ENCODE results near the gene GPR157.
"Not testable (repeated sequence)": the region's sequence is repeated elsewhere in the genome, so short reads cannot be mapped to it uniquely, and the experiment has no call there.

The GPR157 gene

GRCh38 chr1:9149837-9150581 lies 21.1 kb upstream of the GPR157 start:
- H3K9me3 ChIP-seq, result no peaks in the 10 kb centered on the region
- H3K27ac ChIP-seq, result peak overlapping the region; percentile 65
- H3K4me1 ChIP-seq, result peaks cover 33% of the 10 kb centered on the region
- TF ChIP-seq Cebpa-rat (IDR thresholded peaks at IDR 0.05), result no peak
- H3K4me3 ChIP-seq, result 0 out of 2 replicates have a peak overlapping the region, but pooled peaks have one; percentile 19
- no peaks in the 10 kb centered on the region for H4K20me1 ChIP-seq
- H3K9ac ChIP-seq, result peak overlapping the region; percentile 61; the same call in 1 of the 2 replicates
- peak overlapping the region; percentile 85 for H3K4me2 ChIP-seq
- no peaks in the 10 kb centered on the region for H3K27me3 ChIP-seq
- no peaks in the 10 kb centered on the region for H3K36me3 ChIP-seq

- Histone ChIP-seq H4K20me1 (no peaks in the 10 kb centered on the region), H3K36me3 (no peaks in the 10 kb centered on the region), H3K4me3 (no peak overlapping the region), H3K9me3 (no peaks in the 10 kb centered on the region), H3K27ac (peak overlapping the region; percentile 65), H3K27me3 (no peaks in the 10 kb centered on the region), H3K9ac (peak overlapping the region; percentile 61; the same call in 1 of the 2 replicates), H3K4me2 (peak overlapping the region; percentile 85), H3K4me1 (peaks cover 33% of the 10 kb centered on the region)
- no peak for TF ChIP-seq Cebpa-rat (IDR thresholded peaks at IDR 0.05)
These were observed 20.2 kb upstream of the GPR157 start for GRCh38 chr1:9149151-9149550.

- H3K4me3 ChIP-seq, result no peak overlapping the region
- no peak for TF ChIP-seq Cebpa-rat (IDR thresholded peaks at IDR 0.05)
- no peak overlapping the region for H3K9ac ChIP-seq
- no peaks in the 10 kb centered on the region for H3K27me3 ChIP-seq
- no peak overlapping the region for H3K27ac ChIP-seq
- no peak overlapping the region for H3K4me2 ChIP-seq
- no peaks in the 10 kb centered on the region for H3K36me3 ChIP-seq
- peaks cover 36% of the 10 kb centered on the region for H3K4me1 ChIP-seq
- H4K20me1 ChIP-seq, result no peaks in the 10 kb centered on the region
- no peaks in the 10 kb centered on the region for H3K9me3 ChIP-seq
These were observed 17.3 kb upstream of the GPR157 start for GRCh38 chr1:9146156-9146555.

GRCh38 chr1:9145714-9146113 lies 16.8 kb upstream of the GPR157 start:
- Histone ChIP-seq H3K4me2 (no peak overlapping the region), H3K9ac (no peak overlapping the region)
- no peak for TF ChIP-seq Cebpa-rat (IDR thresholded peaks at IDR 0.05)

GRCh38 chr1:9145021-9145668 lies 16.2 kb upstream of the GPR157 start:
- no peaks in the 10 kb centered on the region for H4K20me1 ChIP-seq
- no peak overlapping the region for H3K4me3 ChIP-seq
- H3K4me1 ChIP-seq, result peaks cover 25% of the 10 kb centered on the region
- no peak for TF ChIP-seq Cebpa-rat (IDR thresholded peaks at IDR 0.05)
- no peak overlapping the region for H3K9ac ChIP-seq
- H3K9me3 ChIP-seq, result no peaks in the 10 kb centered on the region
- no peaks in the 10 kb centered on the region for H3K36me3 ChIP-seq
- no peaks in the 10 kb centered on the region for H3K27me3 ChIP-seq
- H3K27ac ChIP-seq, result no peak overlapping the region
- H3K4me2 ChIP-seq, result no peak overlapping the region

More at GRCh38 chr1:9145714-9146113, 16.8 kb upstream of the GPR157 start:
- Histone ChIP-seq H4K20me1 (no peaks in the 10 kb centered on the region), H3K4me3 (no peak overlapping the region), H3K9me3 (no peaks in the 10 kb centered on the region), H3K4me1 (peaks cover 31% of the 10 kb centered on the region), H3K27ac (no peak overlapping the region), H3K27me3 (no peaks in the 10 kb centered on the region), H3K36me3 (no peaks in the 10 kb centered on the region)

GRCh38 chr1:9144494-9144893 lies 15.6 kb upstream of the GPR157 start:
- H3K4me1 ChIP-seq, result peaks cover 19% of the 10 kb centered on the region
- H4K20me1 ChIP-seq, H3K27me3 ChIP-seq: not testable (repeated sequence)

GRCh38 chr1:9143250-9143649 lies 14.3 kb upstream of the GPR157 start:
- Histone ChIP-seq H3K9ac (no peak overlapping the region), H3K4me1 (peaks cover 12% of the 10 kb centered on the region), H3K9me3 (no peaks in the 10 kb centered on the region), H3K27me3 (no peaks in the 10 kb centered on the region), H3K36me3 (no peaks in the 10 kb centered on the region), H3K27ac (no peak overlapping the region), H4K20me1 (no peaks in the 10 kb centered on the region), H3K4me3 (no peak overlapping the region), H3K4me2 (no peak overlapping the region)
- TF ChIP-seq Cebpa-rat (IDR thresholded peaks at IDR 0.05), result no peak

More at GRCh38 chr1:9144494-9144893, 15.6 kb upstream of the GPR157 start:
- H3K4me3 ChIP-seq, H3K36me3 ChIP-seq, H3K9me3 ChIP-seq, H3K27ac ChIP-seq, H3K4me2 ChIP-seq, H3K9ac ChIP-seq: not testable (repeated sequence)

- Histone ChIP-seq H3K9ac (no peak overlapping the region), H3K4me1 (peaks cover 18% of the 10 kb centered on the region), H3K9me3 (no peaks in the 10 kb centered on the region), H3K36me3 (no peaks in the 10 kb centered on the region), H4K20me1 (no peaks in the 10 kb centered on the region), H3K27ac (no peak overlapping the region), H3K4me2 (no peak overlapping the region), H3K4me3 (no peak overlapping the region), H3K27me3 (no peaks in the 10 kb centered on the region)
- TF ChIP-seq Cebpa-rat (IDR thresholded peaks at IDR 0.05), result no peak
These were observed 11.0 kb upstream of the GPR157 start for GRCh38 chr1:9139930-9140329.

- no peaks in the 10 kb centered on the region for H3K9me3 ChIP-seq
- no peaks in the 10 kb centered on the region for H3K36me3 ChIP-seq
- H3K27ac ChIP-seq, result no peak overlapping the region
- H3K9ac ChIP-seq, result no peak overlapping the region
- H3K4me2 ChIP-seq, result no peak overlapping the region
- no peak overlapping the region for H3K4me3 ChIP-seq
- no peaks in the 10 kb centered on the region for H3K27me3 ChIP-seq
- no peaks in the 10 kb centered on the region for H4K20me1 ChIP-seq
- peaks cover 6% of the 10 kb centered on the region; the same call in 1 of the 2 replicates for H3K4me1 ChIP-seq
- TF ChIP-seq Cebpa-rat (IDR thresholded peaks at IDR 0.05), result no peak
These were observed 8.0 kb upstream of the GPR157 start for GRCh38 chr1:9136932-9137331.
